Upper lobe of right lung (tissue), 1 donor: ENCODE measurements around the gene ARL8B. TPM values are rescaled to one million over a fixed set of nuclear protein-coding genes. Genes with fewer than 3 reads are reported as not detected.
A peak's percentile ranks its signal among the peaks of the same experiment; 100 is the strongest.
"Not testable (repeated sequence)": the region's sequence is repeated elsewhere in the genome, so short reads cannot be mapped to it uniquely, and the experiment has no call there.

Experiments used
- ATAC-seq: fragments of 200-7000 bp; cut with Tn5 transposase; one replicate; pipeline ENCODE4 v1.9.1; 2020; ENCODE audit warnings: mild to moderate bottlenecking, moderate library complexity
- DNase-seq: peaks from one replicate; pipeline ENCODE4 v3.0.0-alpha.2; 2020
- H3K27ac ChIP-seq: fragments of 200-600 bp; one replicate; pipeline ENCODE4 v1.8.0; 2022
- H3K27me3 ChIP-seq: fragments of 200-600 bp; one replicate; pipeline ENCODE4 v1.8.0; 2022; ENCODE audit warnings: mild to moderate bottlenecking
- H3K36me3 ChIP-seq: fragments of 200-600 bp; one replicate; pipeline ENCODE4 v1.8.0; 2022
- H3K4me1 ChIP-seq: fragments of 200-600 bp; one replicate; pipeline ENCODE4 v1.8.0; 2022
- H3K4me3 ChIP-seq: fragments of 200-600 bp; one replicate; pipeline ENCODE4 v1.8.0; 2022; ENCODE audit warnings: mild to moderate bottlenecking
- H3K9me3 ChIP-seq: fragments of 200-600 bp; one replicate; pipeline ENCODE4 v1.8.0; 2022
- intact Hi-C: fragments of 100-400 bp; cut with DNase I; formaldehyde crosslinking; loops from one replicate; pipeline ENCODE4 v1.11.0; 2022
- long read RNA-seq: library from polyadenylated mRNA; unstranded; transcript quantifications from one replicate; pipeline ENCODE4 v2.0.0, GENCODE V29; 2021
- total RNA-seq: library from RNA; stranded (reverse); fragmentation: NEBNext Ultra II Directional; extraction: Animal tissue kit (Norgen Biotek cat#: 25700); gene quantifications from one replicate; pipeline ENCODE4 v1.2.1, GENCODE V29; 2021
- TF ChIP-seq, protein P1 (sequence below): fragments of 200-600 bp; IDR thresholded peaks from one replicate; pipeline ENCODE4 v1.8.0; 2022; ENCODE audit warnings: antibody characterized with exemption
- donor health status: DM: no; HTN: yes; CAD: no; lungs with severe emphysema.

The ARL8B gene
- 91.5 TPM for total RNA-seq
- long read RNA-seq, transcript ARL8B-201 (7 exons, 3,005 nt): major isoform, 207 of 229 reads
- long read RNA-seq, transcript ARL8B-202 (5 exons, 1,684 nt): minor isoform, 5 of 229 reads
- long read RNA-seq, partial matches to known transcripts: 4 of 229 reads
- long read RNA-seq, other reads (novel, unspliced or antisense): 12 of 229 reads

DNA sequence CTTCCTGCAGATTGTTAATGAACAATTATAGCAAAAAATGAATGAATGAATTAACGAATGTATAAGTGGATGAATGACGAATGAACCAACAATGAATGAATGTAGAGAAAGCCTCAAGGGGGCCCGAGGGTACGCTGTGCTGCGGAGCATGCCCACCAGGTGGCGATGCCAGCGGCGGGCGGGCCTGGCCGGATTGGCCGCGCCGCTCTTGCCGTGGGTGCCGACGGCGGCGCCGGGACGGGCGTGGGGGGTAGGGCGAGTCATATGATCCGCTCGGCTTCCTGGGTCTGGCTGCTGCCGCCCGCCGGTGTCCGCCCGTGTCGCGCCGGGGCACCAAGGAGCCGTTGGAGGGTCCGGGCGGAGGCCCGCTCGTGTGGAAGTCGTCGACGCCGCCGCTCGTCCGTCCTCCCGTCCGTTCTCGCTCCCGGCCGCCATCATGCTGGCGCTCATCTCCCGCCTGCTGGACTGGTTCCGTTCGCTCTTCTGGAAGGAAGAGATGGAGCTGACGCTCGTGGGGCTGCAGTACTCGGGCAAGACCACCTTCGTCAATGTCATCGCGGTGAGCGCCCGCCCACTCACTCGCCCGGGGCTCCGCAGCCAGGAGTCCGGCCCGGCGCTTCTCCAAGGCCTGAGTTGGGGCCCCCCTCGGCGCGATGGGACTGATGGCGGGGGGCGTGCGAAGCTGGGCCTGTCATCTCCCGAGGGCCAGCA lies at the start of gene ARL8B:
Gene ARL8B (plus strand): TSS at position 263 of the 711 bp plus-strand sequence. CDS start 174 bp downstream, at position 437.
- intact Hi-C loops: no loop called here

DNA sequence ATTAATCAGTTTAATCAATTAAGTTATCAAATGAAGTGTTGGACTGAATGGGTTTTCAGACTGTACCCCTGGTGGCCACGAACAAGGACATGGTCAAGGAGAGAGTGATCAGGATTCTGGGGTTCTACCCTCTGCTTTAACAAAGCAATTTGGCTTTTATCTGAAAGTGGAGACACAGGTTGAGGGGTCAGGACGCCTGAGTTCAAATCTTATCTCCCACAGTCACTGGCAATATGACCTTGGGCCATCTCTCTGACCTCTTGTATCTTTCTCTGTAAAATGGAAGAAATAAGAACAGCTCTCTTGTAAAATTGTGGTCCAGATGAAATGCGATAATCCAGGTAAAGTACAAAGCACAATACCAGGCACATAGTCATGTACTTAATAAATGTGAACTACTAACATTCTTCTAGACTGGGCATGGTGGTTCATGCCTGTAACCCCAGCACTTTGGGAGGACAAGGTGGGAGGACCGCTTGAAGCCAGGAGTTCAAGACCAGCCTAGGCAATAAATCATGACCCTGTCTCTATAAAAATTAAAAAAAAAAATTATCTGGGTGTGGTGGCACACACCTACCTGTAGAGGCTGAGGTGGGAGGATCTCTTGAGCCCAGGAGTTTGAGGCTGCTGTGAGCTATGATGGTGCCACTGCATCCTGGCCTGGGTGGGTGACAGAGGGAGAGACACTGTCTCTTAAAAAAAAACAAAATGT lies 48.6 kb upstream of the ARL8B start:
- no peaks in the 10 kb centered on the region for H3K36me3 ChIP-seq
- intact Hi-C loops: no loop called here
- H3K27me3 ChIP-seq: no peaks in the 10 kb centered on the region
- DNase-seq: no peak
- no peaks in the 10 kb centered on the region for H3K4me1 ChIP-seq
- no peak for ATAC-seq
- TF ChIP-seq, protein P1, sequence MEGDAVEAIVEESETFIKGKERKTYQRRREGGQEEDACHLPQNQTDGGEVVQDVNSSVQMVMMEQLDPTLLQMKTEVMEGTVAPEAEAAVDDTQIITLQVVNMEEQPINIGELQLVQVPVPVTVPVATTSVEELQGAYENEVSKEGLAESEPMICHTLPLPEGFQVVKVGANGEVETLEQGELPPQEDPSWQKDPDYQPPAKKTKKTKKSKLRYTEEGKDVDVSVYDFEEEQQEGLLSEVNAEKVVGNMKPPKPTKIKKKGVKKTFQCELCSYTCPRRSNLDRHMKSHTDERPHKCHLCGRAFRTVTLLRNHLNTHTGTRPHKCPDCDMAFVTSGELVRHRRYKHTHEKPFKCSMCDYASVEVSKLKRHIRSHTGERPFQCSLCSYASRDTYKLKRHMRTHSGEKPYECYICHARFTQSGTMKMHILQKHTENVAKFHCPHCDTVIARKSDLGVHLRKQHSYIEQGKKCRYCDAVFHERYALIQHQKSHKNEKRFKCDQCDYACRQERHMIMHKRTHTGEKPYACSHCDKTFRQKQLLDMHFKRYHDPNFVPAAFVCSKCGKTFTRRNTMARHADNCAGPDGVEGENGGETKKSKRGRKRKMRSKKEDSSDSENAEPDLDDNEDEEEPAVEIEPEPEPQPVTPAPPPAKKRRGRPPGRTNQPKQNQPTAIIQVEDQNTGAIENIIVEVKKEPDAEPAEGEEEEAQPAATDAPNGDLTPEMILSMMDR: no peak
- no peaks in the 10 kb centered on the region for H3K9me3 ChIP-seq
- no peak overlapping the region for H3K4me3 ChIP-seq
- H3K27ac ChIP-seq: no peak overlapping the region

More for the DNA sequence above, at the start of gene ARL8B:
- Histone ChIP-seq H3K36me3 (no peaks in the 10 kb centered on the region), H3K4me1 (peaks cover 40% of the 10 kb centered on the region), H3K9me3 (no peaks in the 10 kb centered on the region), H3K27ac (peak within 1 kb of the TSS; percentile 94), H3K27me3 (no peaks in the 10 kb centered on the region), H3K4me3 (peak within 1 kb of the TSS; percentile 89)
- peak; percentile 99 for ATAC-seq
- peak; percentile 96 for DNase-seq
- TF ChIP-seq, protein P1: peak; percentile 99

GRCh38 chr3:5078151-5078550 lies 43.9 kb upstream of the ARL8B start:
- no peak for DNase-seq
- Histone ChIP-seq H3K27ac (no peak overlapping the region), H3K4me1 (no peaks in the 10 kb centered on the region), H3K9me3 (no peaks in the 10 kb centered on the region), H3K36me3 (no peaks in the 10 kb centered on the region), H3K4me3 (no peak overlapping the region), H3K27me3 (no peaks in the 10 kb centered on the region)
- peak; percentile 59 for ATAC-seq
- intact Hi-C loops: no loop called here
- TF ChIP-seq, protein P1: no peak

- intact Hi-C loops: no loop called here
- TF ChIP-seq, protein P1: no peak
- Histone ChIP-seq H3K27me3 (no peaks in the 10 kb centered on the region), H3K27ac (no peak overlapping the region), H3K4me3 (no peak overlapping the region), H3K4me1 (no peaks in the 10 kb centered on the region), H3K9me3 (no peaks in the 10 kb centered on the region), H3K36me3 (no peaks in the 10 kb centered on the region)
- peak; percentile 36 for DNase-seq
- ATAC-seq: no peak
These were observed 42.3 kb upstream of the ARL8B start for GRCh38 chr3:5079761-5080160.

DNA sequence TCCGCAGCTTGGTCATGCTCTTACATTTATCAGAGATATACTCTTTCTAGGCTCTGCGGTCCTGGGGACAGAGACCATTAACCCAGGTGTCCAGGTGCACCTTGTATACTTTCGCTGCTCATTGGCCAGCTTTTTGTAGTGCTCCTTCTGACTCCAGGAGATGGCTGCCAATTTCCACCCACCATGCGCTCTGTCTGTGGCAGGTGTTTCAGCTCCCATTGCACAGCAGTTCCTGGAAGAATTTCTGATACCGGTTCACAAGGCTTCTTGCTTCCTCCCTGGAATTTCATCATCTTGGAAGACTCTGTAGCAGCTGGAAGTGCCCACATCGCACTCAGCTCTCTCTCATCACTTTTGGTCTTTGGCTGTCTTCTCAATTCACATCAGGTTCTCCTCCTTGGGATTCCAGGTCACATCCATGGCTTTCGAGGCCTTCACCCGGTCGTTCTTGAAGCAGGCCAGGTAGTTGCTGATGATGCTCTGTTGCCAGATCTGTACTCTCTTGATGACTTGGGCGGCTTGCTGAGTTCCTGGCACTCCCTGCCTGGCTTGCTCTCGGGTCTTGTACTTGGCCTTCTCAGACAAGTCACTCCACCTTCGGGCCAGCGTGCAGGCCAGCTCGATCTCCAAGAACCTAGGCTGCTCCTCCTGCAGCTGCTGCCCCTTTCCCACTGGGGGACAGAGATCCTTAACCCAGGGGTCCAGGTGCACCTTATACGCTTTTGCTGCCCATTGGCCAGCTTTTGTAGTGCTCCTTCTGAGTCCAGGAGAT lies 41.1 kb upstream of the ARL8B start:
- ATAC-seq: peak; percentile 32
- H3K36me3 ChIP-seq: no peaks in the 10 kb centered on the region
- H3K27me3 ChIP-seq: no peaks in the 10 kb centered on the region
- TF ChIP-seq, protein P1: no peak
- no peak overlapping the region for H3K27ac ChIP-seq
- no peak overlapping the region for H3K4me3 ChIP-seq
- DNase-seq: peak; percentile 65
- no peaks in the 10 kb centered on the region for H3K9me3 ChIP-seq
- intact Hi-C loops: no loop called here
- no peaks in the 10 kb centered on the region for H3K4me1 ChIP-seq

- intact Hi-C loops, H3K9me3 ChIP-seq, H3K27ac ChIP-seq, H3K4me1 ChIP-seq, H3K27me3 ChIP-seq, H3K36me3 ChIP-seq, H3K4me3 ChIP-seq: not testable (repeated sequence)
- ATAC-seq (peak; percentile 24), DNase-seq (peak; percentile 41)
These were observed 39.9 kb upstream of the ARL8B start for GRCh38 chr3:5081973-5082788.
